ENCODE measurements around the gene LY9.
A peak's percentile ranks its signal among the peaks of the same experiment; 100 is the strongest.

The LY9 gene

DNA sequence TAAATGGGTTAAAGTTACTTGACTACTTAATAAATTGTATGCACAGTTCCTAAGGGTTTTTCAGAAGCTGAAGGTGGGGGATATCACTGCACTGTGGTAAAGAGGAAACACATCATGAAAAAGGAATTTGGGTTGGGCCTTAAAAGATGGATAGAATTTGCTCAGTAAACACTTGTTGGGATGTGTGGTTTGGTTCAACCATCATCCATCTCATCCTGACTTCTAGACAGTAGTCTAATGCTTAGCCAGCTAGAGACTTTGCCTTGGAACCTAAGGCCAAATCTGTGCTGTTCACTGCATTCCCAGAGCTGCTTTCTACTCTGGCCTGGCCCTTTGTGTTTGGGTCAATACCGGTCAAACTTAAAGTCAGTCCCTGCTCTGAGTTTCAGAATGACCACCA is 30.6 kb downstream of the LY9 start:
- Histone ChIP-seq H3K4me1 (ENCODE audit: insufficient read depth, insufficient read length) (no peaks in the 10 kb centered on the region), H3K9me3 (ENCODE audit: insufficient read depth, low read length) (no peaks in the 10 kb centered on the region), H3K36me3 (ENCODE audit: insufficient read depth, insufficient read length, low read length) (no peaks in the 10 kb centered on the region), H3K9ac (ENCODE audit: insufficient read length, low read depth) (no peak overlapping the region), H3K4me3 (ENCODE audit: insufficient read length, low read depth) (no peak overlapping the region), H3K27me3 (ENCODE audit: insufficient read depth, insufficient read length) (no peaks in the 10 kb centered on the region)
- no peak for TF ChIP-seq YY1 (IDR thresholded peaks at IDR 0.05; ENCODE audit: insufficient read depth, insufficient read length)
- no peak for TF ChIP-seq ZNF274 (IDR thresholded peaks at IDR 0.05; ENCODE audit: low read depth, low read length)
- no peak for TF ChIP-seq SUZ12 (IDR thresholded peaks at IDR 0.05; ENCODE audit: extremely low read depth, insufficient read depth, insufficient read length)
- DNase-seq (ENCODE audit: low read depth, low spot score) = no peak

DNA sequence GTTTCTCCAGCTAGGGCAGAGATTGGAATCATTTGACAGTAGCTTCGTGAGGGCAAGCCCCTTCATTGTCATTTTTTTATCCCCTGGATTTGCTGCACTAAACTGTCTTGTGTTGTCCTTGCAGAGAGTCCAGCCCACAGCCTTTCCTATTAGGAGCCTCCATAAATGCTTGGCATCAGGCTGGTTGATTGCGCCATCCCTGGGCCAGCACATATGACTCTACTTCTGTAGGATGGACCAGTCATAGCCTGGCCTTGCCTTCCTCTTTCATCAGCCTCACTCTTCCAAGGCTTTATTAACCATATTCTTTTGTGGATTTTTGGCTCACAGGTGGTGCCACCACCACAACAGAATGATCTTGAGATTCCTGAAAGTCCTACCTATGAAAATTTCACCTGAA is 31.4 kb downstream of the LY9 start:
- Histone ChIP-seq H3K4me3 (ENCODE audit: insufficient read length, low read depth) (no peak overlapping the region), H3K9ac (ENCODE audit: insufficient read length, low read depth) (no peak overlapping the region), H3K27me3 (ENCODE audit: insufficient read depth, insufficient read length) (no peaks in the 10 kb centered on the region), H3K9me3 (ENCODE audit: insufficient read depth, low read length) (no peaks in the 10 kb centered on the region), H3K4me1 (ENCODE audit: insufficient read depth, insufficient read length) (no peaks in the 10 kb centered on the region), H3K36me3 (ENCODE audit: insufficient read depth, insufficient read length, low read length) (no peaks in the 10 kb centered on the region)
- DNase-seq (ENCODE audit: low read depth, low spot score) = no peak
- no peak for TF ChIP-seq YY1 (IDR thresholded peaks at IDR 0.05; ENCODE audit: insufficient read depth, insufficient read length)
- no peak for TF ChIP-seq SUZ12 (IDR thresholded peaks at IDR 0.05; ENCODE audit: extremely low read depth, insufficient read depth, insufficient read length)
- no peak for TF ChIP-seq ZNF274 (IDR thresholded peaks at IDR 0.05; ENCODE audit: low read depth, low read length)

- no peak for TF ChIP-seq ZNF274 (IDR thresholded peaks at IDR 0.05; ENCODE audit: low read depth, low read length)
- no peak for TF ChIP-seq SUZ12 (IDR thresholded peaks at IDR 0.05; ENCODE audit: extremely low read depth, insufficient read depth, insufficient read length)
- TF ChIP-seq YY1 (IDR thresholded peaks at IDR 0.05; ENCODE audit: insufficient read depth, insufficient read length) = no peak
- H3K9me3 ChIP-seq (ENCODE audit: insufficient read depth, low read length) = no peaks in the 10 kb centered on the region
- no peaks in the 10 kb centered on the region for H3K36me3 ChIP-seq (ENCODE audit: insufficient read depth, insufficient read length, low read length)
- no peak for DNase-seq (ENCODE audit: low read depth, low spot score)
- H3K27me3 ChIP-seq (ENCODE audit: insufficient read depth, insufficient read length) = no peaks in the 10 kb centered on the region
- no peak overlapping the region for H3K4me3 ChIP-seq (ENCODE audit: insufficient read length, low read depth)
- no peak overlapping the region for H3K9ac ChIP-seq (ENCODE audit: insufficient read length, low read depth)
- no peaks in the 10 kb centered on the region for H3K4me1 ChIP-seq (ENCODE audit: insufficient read depth, insufficient read length)
Measured at GRCh38 chr1:160829766-160830165, 33.8 kb downstream of the LY9 start.

- no peaks in the 10 kb centered on the region for H3K27me3 ChIP-seq (ENCODE audit: insufficient read depth, insufficient read length)
- no peaks in the 10 kb centered on the region for H3K36me3 ChIP-seq (ENCODE audit: insufficient read depth, insufficient read length, low read length)
- peak; percentile 84 for DNase-seq (ENCODE audit: low read depth, low spot score)
- no peaks in the 10 kb centered on the region for H3K4me1 ChIP-seq (ENCODE audit: insufficient read depth, insufficient read length)
- H3K9me3 ChIP-seq (ENCODE audit: insufficient read depth, low read length) = no peaks in the 10 kb centered on the region
- TF ChIP-seq YY1 (IDR thresholded peaks at IDR 0.05; ENCODE audit: insufficient read depth, insufficient read length) (no peak), SUZ12 (IDR thresholded peaks at IDR 0.05; ENCODE audit: extremely low read depth, insufficient read depth, insufficient read length) (no peak), ZNF274 (IDR thresholded peaks at IDR 0.05; ENCODE audit: low read depth, low read length) (no peak)
- no peak overlapping the region for H3K4me3 ChIP-seq (ENCODE audit: insufficient read length, low read depth)
- no peak overlapping the region for H3K9ac ChIP-seq (ENCODE audit: insufficient read length, low read depth)
Measured at GRCh38 chr1:160830321-160831153, 34.6 kb downstream of the LY9 start.

GRCh38 chr1:160834945-160835565 is 39.1 kb downstream of the LY9 start:
- Histone ChIP-seq H3K9ac (ENCODE audit: insufficient read length, low read depth) (no peak overlapping the region), H3K4me3 (ENCODE audit: insufficient read length, low read depth) (no peak overlapping the region), H3K36me3 (ENCODE audit: insufficient read depth, insufficient read length, low read length) (no peaks in the 10 kb centered on the region), H3K9me3 (ENCODE audit: insufficient read depth, low read length) (no peaks in the 10 kb centered on the region), H3K27me3 (ENCODE audit: insufficient read depth, insufficient read length) (peaks cover 2% of the 10 kb centered on the region), H3K4me1 (ENCODE audit: insufficient read depth, insufficient read length) (peaks cover 4% of the 10 kb centered on the region)
- TF ChIP-seq SUZ12 (IDR thresholded peaks at IDR 0.05; ENCODE audit: extremely low read depth, insufficient read depth, insufficient read length) (no peak), ZNF274 (IDR thresholded peaks at IDR 0.05; ENCODE audit: low read depth, low read length) (no peak), YY1 (IDR thresholded peaks at IDR 0.05; ENCODE audit: insufficient read depth, insufficient read length) (no peak)
- peak; percentile 75 for DNase-seq (ENCODE audit: low read depth, low spot score)

- Histone ChIP-seq H3K36me3 (ENCODE audit: insufficient read depth, insufficient read length, low read length) (no peaks in the 10 kb centered on the region), H3K4me3 (ENCODE audit: insufficient read length, low read depth) (no peak overlapping the region), H3K9ac (ENCODE audit: insufficient read length, low read depth) (no peak overlapping the region), H3K27me3 (ENCODE audit: insufficient read depth, insufficient read length) (peaks cover 2% of the 10 kb centered on the region), H3K4me1 (ENCODE audit: insufficient read depth, insufficient read length) (peaks cover 4% of the 10 kb centered on the region), H3K9me3 (ENCODE audit: insufficient read depth, low read length) (no peaks in the 10 kb centered on the region)
- TF ChIP-seq ZNF274 (IDR thresholded peaks at IDR 0.05; ENCODE audit: low read depth, low read length) = no peak
- no peak for TF ChIP-seq SUZ12 (IDR thresholded peaks at IDR 0.05; ENCODE audit: extremely low read depth, insufficient read depth, insufficient read length)
- no peak for TF ChIP-seq YY1 (IDR thresholded peaks at IDR 0.05; ENCODE audit: insufficient read depth, insufficient read length)
- no peak for DNase-seq (ENCODE audit: low read depth, low spot score)
Measured at GRCh38 chr1:160835751-160836150, 39.8 kb downstream of the LY9 start.

GRCh38 chr1:160836561-160836960 is 40.6 kb downstream of the LY9 start:
- peaks cover 4% of the 10 kb centered on the region for H3K4me1 ChIP-seq (ENCODE audit: insufficient read depth, insufficient read length)
- H3K27me3 ChIP-seq (ENCODE audit: insufficient read depth, insufficient read length) = peaks cover 2% of the 10 kb centered on the region
- no peak for DNase-seq (ENCODE audit: low read depth, low spot score)
- H3K4me3 ChIP-seq (ENCODE audit: insufficient read length, low read depth) = no peak overlapping the region
- H3K9me3 ChIP-seq (ENCODE audit: insufficient read depth, low read length) = no peaks in the 10 kb centered on the region
- no peaks in the 10 kb centered on the region for H3K36me3 ChIP-seq (ENCODE audit: insufficient read depth, insufficient read length, low read length)
- no peak for TF ChIP-seq YY1 (IDR thresholded peaks at IDR 0.05; ENCODE audit: insufficient read depth, insufficient read length)
- no peak for TF ChIP-seq ZNF274 (IDR thresholded peaks at IDR 0.05; ENCODE audit: low read depth, low read length)
- TF ChIP-seq SUZ12 (IDR thresholded peaks at IDR 0.05; ENCODE audit: extremely low read depth, insufficient read depth, insufficient read length) = no peak
- H3K9ac ChIP-seq (ENCODE audit: insufficient read length, low read depth) = no peak overlapping the region

Measured in NT2/D1 (cell line).